CD4-positive, CD25-positive, alpha-beta regulatory T cell (primary cell): ENCODE results near the gene UNC5B. TPM values are rescaled to one million over a fixed set of nuclear protein-coding genes. Genes with fewer than 3 reads are reported as not detected.

Experiments used
- ATAC-seq, 2 donors: fragments of 150-1000 bp; cut with Tn5 transposase; one replicate each; pipeline ENCODE4 v1.10.0; 2021; ENCODE audit warnings: low read depth in 2 of 2, moderate number of reproducible peaks in 2 of 2, moderate library complexity in 1 of 2
- DNase-seq, 3 donors: peaks; one replicate each; pipeline versions ENCODE4 v3.0.0 to v3.0.0-alpha.2; 2012 to 2022; ENCODE audit warnings: mixed read lengths in 1 of 3
- H3K27ac ChIP-seq: one replicate; pipeline ENCODE4 v1.7.0; 2013; ENCODE audit warnings: mild to moderate bottlenecking, low read length; ENCODE audit not compliant: insufficient read depth, poor library complexity, severe bottlenecking
- H3K27me3 ChIP-seq: one replicate; pipeline ENCODE4 v1.7.0; 2013; ENCODE audit warnings: low read length; ENCODE audit not compliant: control insufficient read depth, insufficient read depth
- H3K36me3 ChIP-seq: one replicate; pipeline ENCODE4 v1.7.0; 2013; ENCODE audit warnings: mild to moderate bottlenecking, low read length, moderate library complexity; ENCODE audit not compliant: control insufficient read depth, insufficient read depth
- H3K4me1 ChIP-seq: 2 replicates; pipeline ENCODE4 v1.7.0; 2013; ENCODE audit warnings: mild to moderate bottlenecking, low read length; ENCODE audit not compliant: insufficient read depth, control insufficient read depth, poor library complexity, severe bottlenecking
- H3K4me3 ChIP-seq: one replicate; pipeline ENCODE4 v1.7.0; 2013; ENCODE audit warnings: low read depth, mild to moderate bottlenecking, low read length, moderate library complexity
- H3K9me3 ChIP-seq, 2 experiments: 1 replicate in 1 of 2; 2 replicates in 1 of 2; pipeline ENCODE4 v1.7.0; 2013; ENCODE audit warnings: low read length in 2 of 2, mild to moderate bottlenecking in 1 of 2, moderate library complexity in 1 of 2; ENCODE audit not compliant: control insufficient read depth in 2 of 2
- H3K27ac Mint-ChIP-seq, 3 donors: one replicate each; pipeline ENCODE4 v1.8.0; 2020 to 2022; ENCODE audit warnings: mild to moderate bottlenecking in 3 of 3, mixed read lengths in 3 of 3, moderate library complexity in 2 of 3
- H3K27me3 Mint-ChIP-seq: one replicate; pipeline ENCODE4 v1.8.0; 2022; ENCODE audit warnings: mild to moderate bottlenecking, mixed read lengths
- H3K36me3 Mint-ChIP-seq: one replicate; pipeline ENCODE4 v1.8.0; 2020; ENCODE audit warnings: mixed read lengths
- H3K4me1 Mint-ChIP-seq, 4 donors: one replicate each; pipeline ENCODE4 v1.8.0; 2020 to 2022; ENCODE audit warnings: mixed read lengths in 4 of 4, mild to moderate bottlenecking in 1 of 4
- H3K4me3 Mint-ChIP-seq, 4 donors: one replicate each; pipeline ENCODE4 v1.8.0; 2020 to 2022; ENCODE audit warnings: mild to moderate bottlenecking in 4 of 4, mixed read lengths in 4 of 4, moderate library complexity in 3 of 4
- H3K9me3 Mint-ChIP-seq, 7 donors: one replicate each; pipeline ENCODE4 v1.8.0; 2020 to 2022; ENCODE audit warnings: mixed read lengths in 7 of 7, mild to moderate bottlenecking in 3 of 7, moderate library complexity in 2 of 7
- polyA plus RNA-seq, 4 donors: library from polyadenylated mRNA; unstranded; fragments of 300-500 nt; fragmentation: Illumina TruSeq; gene quantifications; one replicate each; pipeline ENCODE4 v1.2.3, GENCODE V29; 2021
- total RNA-seq: library from RNA; stranded (reverse); gene quantifications from one replicate; pipeline ENCODE4 v1.2.3, GENCODE V29; 2022

UNC5B gene
- total and polyA plus RNA-seq, 5 donors from 2014 or later, result 0.07 TPM; not detected in 4

DNA sequence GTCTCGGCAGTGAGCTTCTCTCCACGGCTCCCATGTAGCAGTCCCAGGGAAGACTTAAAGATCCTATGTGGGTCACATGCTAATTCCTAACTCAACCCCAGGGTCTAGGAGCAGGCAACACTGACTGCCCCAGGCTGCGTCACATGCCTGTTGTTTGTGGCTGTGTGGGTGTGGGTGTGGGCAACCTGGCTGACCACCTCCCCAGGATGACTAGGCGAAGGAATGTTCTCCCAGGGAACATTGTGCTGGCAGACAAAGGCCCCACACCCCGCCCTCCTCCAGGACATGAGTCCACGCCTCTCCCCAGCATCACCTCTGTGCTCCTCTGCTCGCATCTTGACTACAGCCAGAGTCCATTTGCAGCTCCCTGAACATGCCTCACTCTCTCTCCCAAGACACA, 137.0 kb downstream of the UNC5B start:
- Mint-ChIP-seq H3K9me3 (no peaks in the 10 kb centered on the region), H3K4me1 (peaks cover 0 to 2% (median 0%) of the 10 kb centered on the region in 4 donors), H3K27me3 (no peaks in the 10 kb centered on the region), H3K4me3 (no peak overlapping the region), H3K36me3 (peaks cover 20% of the 10 kb centered on the region), H3K27ac (no peak overlapping the region)
- no peak overlapping the region for H3K4me3 ChIP-seq
- no peak overlapping the region for H3K27ac ChIP-seq
- H3K27me3 ChIP-seq, result no peaks in the 10 kb centered on the region
- DNase-seq, result no peak
- no peaks in the 10 kb centered on the region for H3K9me3 ChIP-seq
- ATAC-seq, result no peak
- H3K36me3 ChIP-seq, result peaks cover 3% of the 10 kb centered on the region
- H3K4me1 ChIP-seq, result no peaks in the 10 kb centered on the region

DNA sequence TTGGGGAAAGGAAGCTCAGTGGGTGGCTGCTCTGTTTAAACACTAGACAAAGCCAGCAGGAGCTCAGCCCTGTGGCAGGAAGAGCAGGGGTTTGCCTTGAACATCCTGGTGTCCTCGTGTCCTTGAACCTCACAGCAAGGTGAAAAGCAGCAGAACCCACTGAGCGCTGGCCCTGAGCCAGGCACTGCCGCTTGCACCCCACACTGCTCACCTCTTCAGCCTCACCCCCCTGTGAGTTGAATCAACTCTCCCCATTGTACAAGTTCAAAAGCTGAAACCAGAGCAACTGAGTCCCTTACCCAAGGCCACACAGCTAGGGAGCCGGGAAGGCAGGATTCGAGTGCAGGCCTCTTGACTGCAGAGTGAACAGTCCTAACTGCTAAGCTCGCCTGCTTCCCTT, 138.7 kb downstream of the UNC5B start:
- Mint-ChIP-seq H3K27ac (no peak overlapping the region), H3K27me3 (no peaks in the 10 kb centered on the region), H3K4me3 (no peak overlapping the region), H3K9me3 (no peaks in the 10 kb centered on the region), H3K4me1 (no peaks in the 10 kb centered on the region), H3K36me3 (peaks cover 26% of the 10 kb centered on the region)
- no peak for ATAC-seq
- Histone ChIP-seq H3K27ac (no peak overlapping the region), H3K9me3 (no peaks in the 10 kb centered on the region), H3K36me3 (peaks cover 10% of the 10 kb centered on the region), H3K4me1 (no peaks in the 10 kb centered on the region), H3K4me3 (no peak overlapping the region), H3K27me3 (no peaks in the 10 kb centered on the region)
- no peak for DNase-seq

DNA sequence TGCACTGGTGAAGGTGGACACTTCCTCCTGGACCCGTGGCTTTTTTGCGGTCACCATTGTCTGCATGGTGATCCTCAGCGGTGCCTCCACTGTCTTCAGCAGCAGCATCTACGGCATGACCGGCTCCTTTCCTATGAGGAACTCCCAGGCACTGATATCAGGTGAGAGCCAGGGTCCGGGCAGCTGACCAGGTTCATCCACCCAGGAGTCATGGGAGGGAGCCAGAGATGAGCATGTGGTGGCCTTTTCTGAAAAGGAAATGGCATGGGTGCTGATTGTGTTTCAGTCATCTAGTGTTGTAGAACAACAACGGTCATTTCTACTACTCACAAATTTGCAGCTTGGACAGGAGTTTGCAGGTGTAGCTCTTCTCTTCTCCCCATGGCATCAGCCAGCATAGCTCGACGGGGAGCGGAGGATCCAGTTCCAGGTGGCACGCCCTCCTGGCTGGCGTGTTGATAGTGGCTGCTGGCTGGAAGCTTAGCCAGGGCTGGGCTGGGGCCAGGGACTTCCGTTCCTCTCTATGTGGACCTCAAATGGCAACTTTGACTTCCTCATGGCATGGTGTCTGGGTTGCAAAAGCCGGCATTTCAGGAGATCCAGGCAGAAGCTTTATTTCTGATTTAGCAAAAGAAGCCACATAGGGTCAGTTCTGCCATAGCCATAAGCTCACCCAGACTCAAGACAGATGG, 139.4 kb downstream of the UNC5B start:
- no peaks in the 10 kb centered on the region for H3K27me3 ChIP-seq
- Mint-ChIP-seq H3K9me3 (no peaks in the 10 kb centered on the region), H3K4me3 (no peak overlapping the region), H3K4me1 (no peaks in the 10 kb centered on the region), H3K27me3 (no peaks in the 10 kb centered on the region), H3K27ac (no peak overlapping the region), H3K36me3 (peaks cover 27% of the 10 kb centered on the region)
- H3K4me1 ChIP-seq, result no peaks in the 10 kb centered on the region
- ATAC-seq (no peak), DNase-seq (no peak)
- H3K36me3 ChIP-seq, result peaks cover 16% of the 10 kb centered on the region
- no peak overlapping the region for H3K4me3 ChIP-seq
- H3K27ac ChIP-seq, result no peak overlapping the region
- H3K9me3 ChIP-seq, result no peaks in the 10 kb centered on the region

Other genes starting within 250 kb of the UNC5B start
- 4.8 TPM for gene SLC29A3, start 106.7 kb downstream of the UNC5B start, total RNA-seq
- 10 to 100 TPM in 3 of 4 donors, 1 to 10 TPM in 1; 9.4 to 16.2 (median 12.4) TPM for gene SLC29A3, start 106.7 kb downstream of the UNC5B start, polyA plus RNA-seq
- gene CDH23, start 184.3 kb downstream of the UNC5B start, total RNA-seq, result 5.6 TPM
- 1 to 10 TPM in 2 of 4 donors, under 1 TPM in 2; 0.17 to 1.5 (median 0.93) TPM for gene CDH23, start 184.3 kb downstream of the UNC5B start, polyA plus RNA-seq